Activated naive CD4-positive, alpha-beta T cell treated with anti-CD3 and anti-CD28 coated beads for 36 hours (primary cell): ENCODE measurements around the gene TMC4. TPM values are rescaled to one million over a fixed set of nuclear protein-coding genes. Genes with fewer than 3 reads are reported as not detected.

Experiments
- CTCF ChIA-PET: fragments of 350-600 bp; sonication (Branson Sonifier 250); formaldehyde crosslinking; loops from one replicate; lab custom pipeline; 2021; ENCODE audit warnings: antibody characterized with exemption; lab: Charles Lee
- DNase-seq: peaks from one replicate; pipeline ENCODE4 v3.0.0-alpha.2; 2020
- H3K27ac Mint-ChIP-seq: one replicate; pipeline ENCODE4 v1.8.0; 2021; ENCODE audit warnings: mild to moderate bottlenecking, mixed read lengths
- H3K27me3 Mint-ChIP-seq: one replicate; pipeline ENCODE4 v1.8.0; 2021; ENCODE audit warnings: low read depth, mixed read lengths
- H3K36me3 Mint-ChIP-seq: one replicate; pipeline ENCODE4 v1.8.0; 2021; ENCODE audit warnings: low read depth, mixed read lengths
- H3K4me1 Mint-ChIP-seq: one replicate; pipeline ENCODE4 v1.8.0; 2021; ENCODE audit warnings: low read depth, mixed read lengths
- H3K4me3 Mint-ChIP-seq: one replicate; pipeline ENCODE4 v1.8.0; 2021; ENCODE audit warnings: mild to moderate bottlenecking, moderate library complexity, mixed read lengths
- H3K9me3 Mint-ChIP-seq: one replicate; pipeline ENCODE4 v1.8.0; 2021; ENCODE audit warnings: mixed read lengths
- intact Hi-C: fragments of 100-400 bp; cut with micrococcal nuclease; formaldehyde crosslinking; loops from one replicate; pipeline ENCODE4 v1.15.1; 2023
- total RNA-seq, 2 experiments: library from RNA; stranded (reverse); gene quantifications; one replicate each; pipeline ENCODE4 v1.2.3, GENCODE V29; 2021

TMC4 gene
- total RNA-seq, 2 experiments from 2014 or later, result 0.24 TPM; not detected in 1

DNA sequence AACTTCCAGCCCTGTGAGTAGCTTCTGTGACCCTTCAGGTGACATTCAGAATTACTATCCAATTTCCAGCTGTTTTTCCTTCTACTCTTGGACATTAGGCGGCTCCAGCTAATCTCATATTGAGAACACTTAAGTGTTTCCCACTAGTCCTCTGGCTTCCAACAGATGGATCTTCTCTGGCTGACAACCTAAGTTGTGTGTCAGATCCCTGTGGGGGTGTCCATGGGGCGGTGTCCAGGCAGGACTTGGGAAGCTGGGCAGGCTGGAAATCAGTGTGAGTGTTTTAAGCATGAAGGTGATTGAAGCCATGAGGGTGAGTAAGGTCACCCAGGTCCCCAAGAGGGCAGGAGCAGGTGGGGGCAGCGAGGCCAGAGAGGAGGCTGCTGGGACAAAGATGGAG lies 25.3 kb downstream of the TMC4 start:
- Mint-ChIP-seq H3K9me3 (no peaks in the 10 kb centered on the region), H3K27me3 (no peaks in the 10 kb centered on the region), H3K36me3 (peaks cover 57% of the 10 kb centered on the region), H3K4me3 (no peak overlapping the region), H3K4me1 (peaks cover 2% of the 10 kb centered on the region), H3K27ac (no peak overlapping the region)
- no peak for DNase-seq
- intact Hi-C loops, result no loop called here
- CTCF ChIA-PET, result no interaction called here

DNA sequence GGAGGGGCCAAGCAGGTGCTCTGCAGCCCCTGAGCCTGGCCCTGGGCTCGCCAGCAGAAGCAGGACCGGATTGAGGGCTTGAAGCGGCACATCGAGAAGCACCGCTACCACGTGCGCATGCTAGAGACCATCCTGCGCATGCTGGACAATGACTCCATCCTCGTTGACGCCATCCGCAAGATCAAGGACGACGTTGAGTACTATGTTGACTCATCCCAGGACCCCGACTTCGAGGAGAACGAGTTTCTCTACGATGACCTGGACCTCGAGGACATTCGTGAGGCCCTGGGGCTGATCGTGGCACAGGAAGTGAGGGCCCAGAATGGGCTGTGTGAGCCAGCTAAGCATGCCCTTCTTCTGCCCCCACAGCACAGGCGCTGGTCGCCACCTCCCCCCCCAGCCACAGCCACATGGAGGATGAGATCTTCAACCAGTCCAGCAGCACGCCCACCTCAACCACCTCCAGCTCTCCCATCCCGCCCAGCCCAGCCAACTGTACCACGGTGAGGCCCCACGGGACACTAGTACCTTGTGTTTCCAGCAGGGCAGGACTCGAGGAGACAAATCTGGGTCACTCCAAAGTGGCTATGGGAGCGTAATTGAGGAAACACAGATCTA lies 27.3 kb downstream of the TMC4 start:
- no peaks in the 10 kb centered on the region for H3K27me3 Mint-ChIP-seq
- H3K9me3 Mint-ChIP-seq, result no peaks in the 10 kb centered on the region
- intact Hi-C loops, result no loop called here
- CTCF ChIA-PET, result no interaction called here
- H3K4me3 Mint-ChIP-seq, result no peak overlapping the region
- no peak for DNase-seq
- peaks cover 6% of the 10 kb centered on the region for H3K4me1 Mint-ChIP-seq
- H3K27ac Mint-ChIP-seq, result no peak overlapping the region
- peaks cover 49% of the 10 kb centered on the region for H3K36me3 Mint-ChIP-seq

DNA sequence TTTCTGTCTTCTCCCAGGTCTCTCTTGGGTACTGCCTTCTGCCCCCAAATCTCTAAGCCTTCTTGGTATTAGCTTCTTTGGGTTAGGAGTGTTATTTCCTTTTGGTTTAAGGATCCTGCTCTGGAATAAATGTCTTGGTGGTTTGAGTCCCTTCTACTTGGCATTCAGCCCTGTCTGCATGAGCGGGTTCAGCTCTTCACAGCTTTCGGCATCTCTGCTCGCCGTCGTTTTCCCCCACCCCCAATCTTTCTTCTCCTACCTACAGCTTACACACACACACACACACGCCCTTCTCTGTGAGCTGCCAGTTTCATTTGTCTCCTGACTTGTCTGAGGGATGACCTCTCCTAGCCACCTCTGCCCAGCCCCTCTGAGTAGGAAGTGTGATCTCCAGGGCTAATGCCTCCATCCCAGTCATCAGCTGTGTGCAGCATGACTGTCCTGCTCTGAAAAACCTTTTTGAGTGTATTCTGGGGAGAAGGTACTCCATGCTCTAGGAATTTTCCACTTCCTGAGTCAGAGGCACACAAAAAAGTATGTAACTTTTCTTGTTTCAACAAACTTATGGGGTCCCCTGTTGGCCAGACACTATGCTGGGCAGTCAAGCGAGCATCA lies 30.7 kb downstream of the TMC4 start:
- intact Hi-C loops, result no loop called here
- Mint-ChIP-seq H3K9me3 (no peaks in the 10 kb centered on the region), H3K36me3 (peaks cover 37% of the 10 kb centered on the region), H3K27ac (peak overlapping the region; percentile 57), H3K27me3 (no peaks in the 10 kb centered on the region), H3K4me1 (peaks cover 26% of the 10 kb centered on the region), H3K4me3 (no peak overlapping the region)
- no peak for DNase-seq
- CTCF ChIA-PET, result no interaction called here

DNA sequence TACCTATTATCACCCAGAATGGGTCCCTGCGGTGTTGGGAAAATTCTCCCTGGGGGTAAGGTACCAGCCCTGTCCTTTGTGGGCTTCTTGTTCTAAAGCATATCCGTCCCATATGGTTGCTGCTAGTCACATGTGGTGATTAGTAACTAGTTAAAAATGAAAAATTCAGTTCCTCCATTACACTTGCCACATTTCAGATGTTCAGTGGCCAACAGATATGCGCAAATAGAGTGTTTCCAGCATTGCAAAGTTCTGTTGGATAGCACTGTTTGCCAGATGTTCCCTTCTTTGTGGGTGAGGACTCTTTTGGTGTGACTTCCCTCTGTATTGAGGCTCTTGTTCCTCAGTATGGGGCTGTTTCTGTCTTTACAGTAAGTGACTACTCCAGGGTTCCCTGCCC lies 31.6 kb downstream of the TMC4 start:
- no peak for DNase-seq
- CTCF ChIA-PET, result no interaction called here
- no peaks in the 10 kb centered on the region for H3K27me3 Mint-ChIP-seq
- peaks cover 30% of the 10 kb centered on the region for H3K36me3 Mint-ChIP-seq
- H3K4me1 Mint-ChIP-seq, result peaks cover 31% of the 10 kb centered on the region
- H3K9me3 Mint-ChIP-seq, result no peaks in the 10 kb centered on the region
- intact Hi-C loops, result no loop called here
- no peak overlapping the region for H3K27ac Mint-ChIP-seq
- H3K4me3 Mint-ChIP-seq, result no peak overlapping the region

DNA sequence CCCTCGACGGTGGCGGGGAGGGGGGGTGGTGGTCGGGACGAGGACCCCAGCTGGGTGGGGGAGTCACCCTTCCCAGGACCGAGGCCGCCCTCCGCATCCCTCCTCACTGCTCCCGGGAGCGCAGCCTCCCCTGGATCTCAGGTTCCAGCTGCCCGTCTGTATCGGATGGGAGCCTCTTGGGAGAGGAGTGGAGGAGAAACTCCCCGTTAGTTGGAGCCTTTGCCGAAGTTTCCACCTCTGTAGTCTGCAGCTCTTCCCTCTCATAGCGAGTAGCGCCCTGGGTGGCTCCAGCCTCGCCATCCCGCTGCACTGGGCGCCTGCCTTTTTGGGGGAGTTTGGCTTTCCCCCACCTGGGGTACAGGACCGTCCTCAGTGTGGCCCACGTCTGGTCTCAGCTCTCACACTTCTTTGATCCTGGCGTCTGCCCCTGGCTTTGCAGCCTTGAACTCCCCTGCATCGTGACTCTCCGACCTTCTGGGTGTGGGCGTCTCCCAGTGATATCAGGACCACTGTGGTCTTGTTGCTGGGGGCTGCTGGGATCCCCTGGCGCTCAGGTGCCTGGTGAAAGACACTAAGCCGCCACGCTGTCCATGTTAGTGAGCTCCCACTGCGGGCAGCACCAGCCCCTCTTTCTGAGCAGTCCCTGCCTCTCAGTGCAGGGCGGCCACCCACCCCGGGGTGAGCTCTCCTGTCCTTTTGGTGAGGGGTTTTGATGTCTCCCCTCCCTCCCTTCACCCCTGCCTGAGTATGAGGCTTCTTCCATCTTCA lies 34.3 kb downstream of the TMC4 start:
- no peaks in the 10 kb centered on the region for H3K27me3 Mint-ChIP-seq
- peak overlapping the region; percentile 83 for H3K4me3 Mint-ChIP-seq
- CTCF ChIA-PET, result interaction anchor here (0.8 kb wide), 1 partner anchor 1457 kb away, joined by 4 read pairs; no protein-coding TSS in a partner anchor
- DNase-seq, result no peak
- peaks cover 39% of the 10 kb centered on the region for H3K4me1 Mint-ChIP-seq
- peak overlapping the region; percentile 81 for H3K27ac Mint-ChIP-seq
- H3K9me3 Mint-ChIP-seq, result no peaks in the 10 kb centered on the region
- intact Hi-C loops, result loop anchor here (5.0 to 10.0 kb wide), 2 partner anchors 1116 to 1269 kb away; partner anchors contain the start of genes PPP6R1 and UBE2S
- peaks cover 12% of the 10 kb centered on the region for H3K36me3 Mint-ChIP-seq

DNA sequence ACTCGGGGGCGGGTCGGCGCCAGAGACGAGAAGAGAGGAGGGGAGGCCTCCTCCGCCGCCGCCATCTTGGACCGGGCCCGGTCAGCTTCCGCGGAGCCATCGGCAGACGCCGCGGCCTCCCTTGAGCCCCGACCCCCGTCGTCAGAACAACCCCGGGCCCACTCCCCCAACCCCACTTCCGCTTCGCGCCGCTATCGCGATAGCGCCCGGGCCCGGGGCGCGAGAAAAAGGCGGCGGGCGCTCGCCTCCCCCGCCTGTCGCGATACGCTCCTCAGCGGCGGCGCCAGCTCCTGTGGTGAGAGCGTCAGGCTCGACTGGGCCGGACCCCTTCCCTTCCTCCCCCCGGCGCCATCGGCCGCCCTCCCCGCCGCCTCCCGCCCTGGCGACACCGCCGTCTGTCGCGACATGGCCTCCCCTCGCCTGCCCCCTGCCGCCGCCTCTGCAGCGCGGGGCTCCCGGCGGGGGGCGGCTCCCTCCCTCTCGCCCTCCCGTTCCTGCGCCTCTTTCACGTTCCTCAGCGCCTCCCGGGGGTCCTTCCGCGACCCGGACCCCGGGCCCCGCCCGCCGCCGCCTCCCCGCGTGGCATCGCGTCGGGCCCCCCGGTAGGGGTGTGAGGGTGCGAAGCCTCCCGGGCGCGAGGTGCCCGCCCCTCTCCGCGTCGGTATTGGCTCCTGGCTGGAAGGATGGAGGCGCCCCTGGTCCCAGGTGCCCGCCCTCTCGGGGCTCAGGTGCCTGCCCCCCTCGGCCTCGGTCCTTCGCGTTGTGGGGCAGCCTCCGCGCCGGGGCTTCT lies 35.1 kb downstream of the TMC4 start, which contains the start of gene CNOT3:
CNOT3 (plus strand) TSS at position 64 of the 790 bp plus-strand sequence. CDS start 5,217 bp downstream, outside the sequence.
- H3K9me3 Mint-ChIP-seq, result no peaks in the 10 kb centered on the region
- H3K27me3 Mint-ChIP-seq, result no peaks in the 10 kb centered on the region
- peaks cover 39% of the 10 kb centered on the region for H3K4me1 Mint-ChIP-seq
- H3K27ac Mint-ChIP-seq, result peak within 1 kb of the TSS; percentile 89
- peak; percentile 41 for DNase-seq
- H3K4me3 Mint-ChIP-seq, result peak within 1 kb of the TSS; percentile 83
- peaks cover 7% of the 10 kb centered on the region for H3K36me3 Mint-ChIP-seq
- intact Hi-C loops, result loop anchor here (1.0 to 10.0 kb wide), 9 partner anchors 21 to 1269 kb away; partner anchors contain the start of genes LENG1, LENG8, MYADM and NDUFA3
- CTCF ChIA-PET, result interaction anchor here (1.2 to 1.7 kb wide), 3 partner anchors 20 to 51 kb away, joined by 3 to 4 read pairs (median 3); partner anchors contain the start of gene MBOAT7

DNA sequence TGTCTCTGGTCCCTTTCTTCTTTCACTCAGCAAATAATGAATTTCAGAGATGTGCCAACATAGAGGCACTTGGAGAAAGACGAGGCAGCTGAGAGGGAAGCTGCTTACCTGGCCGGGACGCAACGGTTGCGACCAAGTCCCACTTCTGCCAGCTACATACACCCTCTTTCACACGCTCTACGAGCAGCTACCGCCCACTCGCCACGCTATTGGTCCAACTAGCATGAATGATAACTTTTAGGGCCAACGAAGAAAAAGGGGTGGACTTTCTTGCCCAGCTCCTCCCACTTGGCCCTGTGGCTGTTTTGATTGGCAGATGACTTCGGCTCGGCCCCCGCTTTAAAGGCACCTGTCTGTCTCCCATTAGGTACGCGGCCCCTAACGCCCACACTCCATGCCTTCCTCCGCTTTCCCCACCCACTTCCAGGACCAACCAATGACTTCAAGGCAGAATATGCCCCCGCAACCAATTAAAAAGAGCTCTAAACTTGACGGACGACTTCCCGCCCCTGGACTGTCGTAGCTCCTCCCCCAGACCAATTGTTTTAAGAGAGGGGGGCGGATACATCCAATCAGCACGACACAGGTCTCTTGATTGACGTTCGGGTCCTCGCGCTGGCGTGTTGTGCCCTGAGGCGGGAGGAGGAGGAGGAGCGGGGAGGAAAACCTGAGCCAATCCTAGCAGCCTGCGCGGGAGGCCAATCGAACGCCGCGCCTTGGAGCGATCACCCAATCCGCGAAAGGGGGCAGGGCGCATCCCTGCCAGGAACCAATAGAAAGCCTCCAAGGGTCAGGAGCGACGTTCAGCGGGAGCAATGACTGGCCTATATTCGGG lies 35.9 kb downstream of the TMC4 start:
- H3K4me1 Mint-ChIP-seq, result peaks cover 37% of the 10 kb centered on the region
- H3K36me3 Mint-ChIP-seq, result peaks cover 3% of the 10 kb centered on the region
- H3K9me3 Mint-ChIP-seq, result no peaks in the 10 kb centered on the region
- H3K27me3 Mint-ChIP-seq, result no peaks in the 10 kb centered on the region
- CTCF ChIA-PET, result interaction anchor here (0.6 to 1.7 kb wide), 5 partner anchors 21 to 166 kb away, joined by 3 to 4 read pairs (median 3); partner anchors contain the start of gene MBOAT7
- intact Hi-C loops, result loop anchor here (1.0 to 10.0 kb wide), 9 partner anchors 22 to 1270 kb away; partner anchors contain the start of genes LENG1, LENG8, MYADM and NDUFA3
- peak; percentile 100 for DNase-seq
- H3K4me3 Mint-ChIP-seq, result peak overlapping the region; percentile 83
- peak overlapping the region; percentile 89 for H3K27ac Mint-ChIP-seq

DNA sequence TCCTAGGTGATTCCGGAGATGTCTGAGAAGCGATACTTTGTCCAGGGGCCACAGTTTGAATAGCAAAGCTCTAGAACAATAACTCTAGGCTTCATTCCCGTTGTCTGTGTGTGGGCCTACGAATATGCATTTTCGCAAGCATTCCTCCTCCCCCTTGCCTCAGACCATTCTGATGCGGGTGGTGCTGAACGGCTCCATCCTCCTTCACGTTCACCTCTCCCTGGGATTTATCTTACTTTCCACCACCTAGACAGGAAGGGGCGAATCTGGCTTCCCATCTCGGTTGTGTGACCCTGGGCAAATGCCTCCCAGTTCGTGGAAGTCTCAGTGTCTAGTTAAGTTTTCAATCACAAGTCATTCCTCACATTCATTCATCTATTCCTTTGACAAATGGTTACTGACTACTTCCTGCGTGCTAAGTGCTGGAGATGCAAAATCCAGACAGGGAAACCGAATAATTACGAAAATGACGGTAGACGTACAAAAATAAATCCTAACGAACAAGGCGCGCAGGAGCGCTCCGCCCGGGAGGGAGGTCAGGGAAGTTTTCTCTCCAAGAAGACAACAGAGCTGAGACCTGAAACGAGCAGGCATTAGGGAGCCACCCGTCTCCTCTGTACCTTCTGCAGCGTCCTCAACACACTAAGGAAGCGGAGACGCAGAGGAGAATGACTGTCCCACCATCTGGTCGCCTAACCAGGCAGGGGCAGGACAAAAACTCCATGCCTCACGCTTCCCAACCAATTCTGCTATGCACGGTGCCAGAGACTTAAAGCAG lies 36.7 kb downstream of the TMC4 start:
- Mint-ChIP-seq H3K27me3 (no peaks in the 10 kb centered on the region), H3K27ac (no peak overlapping the region), H3K4me3 (peak overlapping the region; percentile 83)

DNA sequence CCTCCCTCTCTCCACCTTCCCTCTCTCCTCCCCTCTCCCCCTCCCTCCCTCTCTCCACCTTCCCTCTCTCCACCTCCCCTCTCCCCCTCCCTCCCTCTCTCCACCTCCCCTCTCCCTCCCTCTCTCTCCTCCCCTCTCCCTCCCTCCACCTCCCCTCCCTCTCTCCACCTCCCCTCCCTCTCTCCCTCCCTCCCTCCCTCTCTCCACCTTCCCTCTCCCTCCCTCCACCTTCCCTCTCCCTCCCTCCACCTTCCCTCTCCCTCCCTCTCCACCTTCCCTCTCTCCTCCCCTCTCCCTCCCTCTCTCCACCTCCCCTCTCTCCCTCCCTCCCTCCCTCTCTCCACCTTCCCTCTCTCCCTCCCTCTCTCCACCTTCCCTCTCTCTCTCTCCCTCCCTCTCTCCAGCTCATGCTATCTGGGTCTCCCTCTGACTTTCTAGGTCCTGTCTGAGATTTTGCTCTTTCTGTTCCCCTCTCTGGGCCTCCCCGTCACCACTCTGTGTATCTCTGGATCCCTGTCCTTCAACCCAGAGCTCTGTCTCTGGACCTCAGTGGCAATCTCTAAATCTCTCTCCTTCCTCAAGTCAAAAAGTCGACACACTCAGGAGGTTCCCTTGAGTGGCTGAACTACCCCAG lies 38.9 kb downstream of the TMC4 start:
- H3K4me3 Mint-ChIP-seq, result no peak overlapping the region
- H3K9me3 Mint-ChIP-seq, result no peaks in the 10 kb centered on the region
- peaks cover 8% of the 10 kb centered on the region for H3K36me3 Mint-ChIP-seq
- H3K4me1 Mint-ChIP-seq, result peaks cover 19% of the 10 kb centered on the region
- CTCF ChIA-PET, result no interaction called here
- peak overlapping the region; percentile 14 for H3K27ac Mint-ChIP-seq
- H3K27me3 Mint-ChIP-seq, result no peaks in the 10 kb centered on the region
- intact Hi-C loops, result loop anchor here (10.0 kb wide), 1 partner anchor 1121 kb away; the partner anchor contains the start of gene PPP6R1
- DNase-seq, result no peak

More for the DNA sequence above, 36.7 kb downstream of the TMC4 start:
- H3K9me3 Mint-ChIP-seq, result no peaks in the 10 kb centered on the region
- intact Hi-C loops, result loop anchor here (5.0 to 10.0 kb wide), 2 partner anchors 1119 to 1271 kb away; partner anchors contain the start of genes PPP6R1 and UBE2S
- CTCF ChIA-PET, result interaction anchor here (1.3 to 1.7 kb wide), 2 partner anchors 34 to 53 kb away, joined by 3 to 4 read pairs; partner anchors contain the start of gene MBOAT7
- DNase-seq, result peak; percentile 21
- H3K4me1 Mint-ChIP-seq, result peaks cover 35% of the 10 kb centered on the region
- peaks cover 3% of the 10 kb centered on the region for H3K36me3 Mint-ChIP-seq
